EL (cell line): ENCODE data around the gene SMCO1.
"Not testable (repeated sequence)": the region's sequence is repeated elsewhere in the genome, so short reads cannot be mapped to it uniquely, and the experiment has no call there.

Experiments
- DNase-seq: peaks from one replicate; pipeline ENCODE4 v3.0.0-alpha.2; 2016

SMCO1 gene

GRCh38 chr3:196514913-196515621 is at the start of gene SMCO1:
Gene SMCO1 (minus strand): TSS chr3:196515346. CDS start chr3:196515209, 137 bp downstream.
- DNase-seq = no peak

GRCh38 chr3:196563721-196564225 is 48.6 kb upstream of the SMCO1 start:
- peak; percentile 29 for DNase-seq

GRCh38 chr3:196559826-196560225 is 44.7 kb upstream of the SMCO1 start:
- peak; percentile 52 for DNase-seq

- no peak for DNase-seq
These were observed 43.3 kb upstream of the SMCO1 start for GRCh38 chr3:196558476-196558875.

GRCh38 chr3:196557236-196557635 is 42.1 kb upstream of the SMCO1 start:
- no peak for DNase-seq

- no peak for DNase-seq
These were observed 40.1 kb upstream of the SMCO1 start for GRCh38 chr3:196555295-196555694.

- no peak for DNase-seq
These were observed 39.1 kb upstream of the SMCO1 start for GRCh38 chr3:196554205-196554604.

GRCh38 chr3:196553551-196553950 is 38.4 kb upstream of the SMCO1 start:
- no peak for DNase-seq

GRCh38 chr3:196552253-196552652 is 37.1 kb upstream of the SMCO1 start:
- DNase-seq = no peak

GRCh38 chr3:196550172-196550571 is 35.0 kb upstream of the SMCO1 start:
- DNase-seq = not testable (repeated sequence)

- DNase-seq = not testable (repeated sequence)
These were observed 34.2 kb upstream of the SMCO1 start for GRCh38 chr3:196549312-196549711.

- DNase-seq = no peak
These were observed 31.9 kb upstream of the SMCO1 start for GRCh38 chr3:196547067-196547466.

- no peak for DNase-seq
These were observed 31.4 kb upstream of the SMCO1 start for GRCh38 chr3:196546537-196546936.

GRCh38 chr3:196544491-196544992 is 29.4 kb upstream of the SMCO1 start:
- DNase-seq = no peak

- DNase-seq = no peak
These were observed 26.7 kb upstream of the SMCO1 start for GRCh38 chr3:196541684-196542445.

GRCh38 chr3:196537319-196537984 is 22.3 kb upstream of the SMCO1 start:
- peak; percentile 21 for DNase-seq

GRCh38 chr3:196533260-196533681 is 18.1 kb upstream of the SMCO1 start:
- DNase-seq = no peak

- no peak for DNase-seq
These were observed 16.3 kb upstream of the SMCO1 start for GRCh38 chr3:196531418-196531817.

GRCh38 chr3:196528639-196529233 is 13.6 kb upstream of the SMCO1 start:
- DNase-seq = peak; percentile 82

GRCh38 chr3:196525141-196525540 is 10.0 kb upstream of the SMCO1 start:
- no peak for DNase-seq

- no peak for DNase-seq
These were observed 9.4 kb upstream of the SMCO1 start for GRCh38 chr3:196524527-196524926.

GRCh38 chr3:196523841-196524240 is 8.7 kb upstream of the SMCO1 start:
- no peak for DNase-seq

GRCh38 chr3:196521291-196521690 is 6.1 kb upstream of the SMCO1 start:
- not testable (repeated sequence) for DNase-seq
